ENCODE measurements around the gene CACNA1I.

- TF ChIP-seq CTCF (IDR thresholded peaks at IDR 0.05) (no peak), ZFX (IDR thresholded peaks at IDR 0.05; ENCODE audit: borderline replicate concordance) (no peak)
Measured at GRCh38 chr22:39689421-39689820, 118.9 kb downstream of the CACNA1I start.

Measured in 22Rv1 (cell line).